GM18909 (cell line): ENCODE data around the gene NUCB2.

ENCODE experiments used
- ATAC-seq: cut with Tn5 transposase; IDR thresholded peaks from one replicate; pipeline ENCODE4 v1.9.1; 2021; ENCODE audit warnings: mild to moderate bottlenecking; ENCODE audit not compliant: unreplicated experiment, poor library complexity

Gene NUCB2

GRCh38 chr11:17328871-17329494 is 52.4 kb downstream of the NUCB2 start:
- ATAC-seq = no peak

GRCh38 chr11:17331669-17332068 is 55.1 kb downstream of the NUCB2 start:
- no peak for ATAC-seq

- no peak for ATAC-seq
Measured at GRCh38 chr11:17333799-17334586, 57.5 kb downstream of the NUCB2 start.

GRCh38 chr11:17343257-17343656 is 66.7 kb downstream of the NUCB2 start:
- no peak for ATAC-seq

- no peak for ATAC-seq
Measured at GRCh38 chr11:17343907-17344306, 67.4 kb downstream of the NUCB2 start.

- ATAC-seq = no peak
Measured at GRCh38 chr11:17347676-17348075, 71.1 kb downstream of the NUCB2 start.

- no peak for ATAC-seq
Measured at GRCh38 chr11:17350455-17351171, 74.1 kb downstream of the NUCB2 start.

- ATAC-seq = no peak
Measured at GRCh38 chr11:17351172-17351509, 74.6 kb downstream of the NUCB2 start.

GRCh38 chr11:17351510-17352176 is 75.1 kb downstream of the NUCB2 start, which contains the start of gene NCR3LG1:
NCR3LG1 (plus strand) TSS chr11:17351800; CDS start chr11:17351970, 170 bp downstream.
- no peak for ATAC-seq

- ATAC-seq = peak; percentile 54
Measured at GRCh38 chr11:17352950-17353820, 76.6 kb downstream of the NUCB2 start.

GRCh38 chr11:17353821-17354600 is 77.5 kb downstream of the NUCB2 start:
- no peak for ATAC-seq

GRCh38 chr11:17354601-17354991 is 78.1 kb downstream of the NUCB2 start:
- ATAC-seq = peak; percentile 58

GRCh38 chr11:17366495-17366894 is 90.0 kb downstream of the NUCB2 start:
- ATAC-seq = no peak

GRCh38 chr11:17368551-17368950 is 92.0 kb downstream of the NUCB2 start:
- no peak for ATAC-seq

- no peak for ATAC-seq
Measured at GRCh38 chr11:17369094-17369493, 92.6 kb downstream of the NUCB2 start.

GRCh38 chr11:17369684-17370243 is 93.2 kb downstream of the NUCB2 start:
- no peak for ATAC-seq

- no peak for ATAC-seq
Measured at GRCh38 chr11:17371614-17372013, 95.1 kb downstream of the NUCB2 start.

- ATAC-seq = no peak
Measured at GRCh38 chr11:17375547-17375946, 99.0 kb downstream of the NUCB2 start.

- ATAC-seq = no peak
Measured at GRCh38 chr11:17376493-17376892, 100.0 kb downstream of the NUCB2 start.
